PC-3 (cell line): ENCODE results near the gene C7. TPM values are rescaled to one million over a fixed set of nuclear protein-coding genes. Genes with fewer than 3 reads are reported as not detected.
A peak's percentile ranks its signal among the peaks of the same experiment; 100 is the strongest.

Experiments used
- ATAC-seq: fragments of 200-7000 bp; cut with Tn5 transposase; 2 replicates; pipeline ENCODE4 v1.9.1; 2020; ENCODE audit warnings: mild to moderate bottlenecking, moderate library complexity
- BruUV-seq: library from RNA; stranded (reverse); fragments of 400-500 nt; replicated peaks from 2 replicates; lab custom pipeline; 2021; lab: Mats Ljungman, UMichigan
- CTCF ChIA-PET: fragments of 300-600 bp; sonication (Branson Sonifier 250); formaldehyde crosslinking; loops from one replicate; lab custom pipeline; 2022; ENCODE audit warnings: antibody characterized with exemption; lab: Charles Lee
- POLR2A ChIA-PET: fragments of 300-600 bp; sonication (Branson Sonifier 250); formaldehyde crosslinking; loops from one replicate; lab custom pipeline; 2022; ENCODE audit warnings: antibody characterized with exemption; ENCODE audit not compliant: unreplicated experiment; lab: Charles Lee
- DNase-seq: peaks from one replicate; pipeline ENCODE4 v3.0.0-alpha.2; 2015
- H2AFZ ChIP-seq: fragments of 300-600 bp; sonication (generic); 2 replicates; pipeline ENCODE4 v1.6.0; 2016; ENCODE audit warnings: antibody characterized with exemption, low read length
- H3F3A ChIP-seq: fragments of 300-600 bp; sonication (generic); one replicate; pipeline ENCODE4 v1.6.0; 2017; ENCODE audit warnings: antibody characterized with exemption, low read length, control low read depth, mild to moderate bottlenecking; ENCODE audit not compliant: unreplicated experiment
- H3K27ac ChIP-seq: fragments of 300-600 bp; sonication (generic); 2 replicates; pipeline ENCODE4 v1.5.1; 2016; ENCODE audit warnings: mild to moderate bottlenecking, low read length
- H3K27me3 ChIP-seq: fragments of 300-600 bp; sonication (generic); 2 replicates; pipeline ENCODE4 v1.6.1; 2016; ENCODE audit warnings: low read length, mixed read lengths
- H3K36me3 ChIP-seq: fragments of 300-600 bp; sonication (generic); 2 replicates; pipeline ENCODE4 v1.6.1; 2016; ENCODE audit warnings: low read depth, mixed run types, low read length, mixed read lengths
- H3K4me1 ChIP-seq: fragments of 300-600 bp; sonication (generic); 2 replicates; pipeline ENCODE4 v1.5.1; 2016; ENCODE audit warnings: low read length; ENCODE audit not compliant: insufficient read depth
- H3K4me2 ChIP-seq: fragments of 300-600 bp; sonication (generic); 2 replicates; pipeline ENCODE4 v1.6.0; 2016; ENCODE audit warnings: low read length
- H3K4me3 ChIP-seq: fragments of 300-600 bp; sonication (generic); 2 replicates; pipeline ENCODE4 v1.5.1; 2016; ENCODE audit warnings: mild to moderate bottlenecking, low read length, mixed read lengths
- H3K79me2 ChIP-seq: fragments of 300-600 bp; sonication (generic); 2 replicates; pipeline ENCODE4 v1.6.1; 2017; ENCODE audit warnings: low read length, mixed read lengths
- H3K9ac ChIP-seq: fragments of 300-600 bp; sonication (generic); 2 replicates; pipeline ENCODE4 v1.6.0; 2016; ENCODE audit warnings: mild to moderate bottlenecking, low read length
- H3K9me2 ChIP-seq: fragments of 300-600 bp; sonication (generic); replicated peaks from 2 replicates; pipeline ENCODE4 v1.6.1; 2016; ENCODE audit warnings: mixed run types, low read length, mixed read lengths
- H3K9me3 ChIP-seq: fragments of 300-600 bp; sonication (generic); 2 replicates; pipeline ENCODE4 v1.6.1; 2016; ENCODE audit warnings: low read length, mixed read lengths
- H4K20me1 ChIP-seq: fragments of 300-600 bp; sonication (generic); 2 replicates; pipeline ENCODE4 v1.6.1; 2016; ENCODE audit warnings: low read length, mixed read lengths
- EZH2 ChIP-seq: fragments of 300-600 bp; sonication (generic); IDR thresholded peaks from one replicate; pipeline ENCODE4 v1.6.1; 2017; ENCODE audit warnings: antibody characterized with exemption, mild to moderate bottlenecking, low read length; ENCODE audit not compliant: unreplicated experiment
- EZH2phosphoT487 ChIP-seq: fragments of 300-600 bp; sonication (generic); IDR thresholded peaks from 2 replicates; pipeline ENCODE4 v1.6.1; 2018; ENCODE audit warnings: mild to moderate bottlenecking, antibody characterized with exemption, low read length, borderline replicate concordance
- intact Hi-C: fragments of 100-400 bp; cut with micrococcal nuclease; formaldehyde crosslinking; loops from 2 replicates; pipeline ENCODE4 v1.9.0; 2023
- total RNA-seq: library from RNA; depleted of rRNA; stranded (reverse); fragments of >200 nt; gene quantifications from 2 replicates; pipeline ENCODE4 v1.2.3, GENCODE V29; 2014
- TF ChIP-seq, protein P1 (sequence below): fragments of 300-600 bp; sonication (generic); conservative IDR thresholded peaks from 2 replicates; pipeline ENCODE4 v1.5.1; 2017; ENCODE audit warnings: antibody characterized with exemption, low read depth, mild to moderate bottlenecking, low read length

Gene C7
- total RNA-seq, 1 experiment from 2014 or later: not detected

DNA sequence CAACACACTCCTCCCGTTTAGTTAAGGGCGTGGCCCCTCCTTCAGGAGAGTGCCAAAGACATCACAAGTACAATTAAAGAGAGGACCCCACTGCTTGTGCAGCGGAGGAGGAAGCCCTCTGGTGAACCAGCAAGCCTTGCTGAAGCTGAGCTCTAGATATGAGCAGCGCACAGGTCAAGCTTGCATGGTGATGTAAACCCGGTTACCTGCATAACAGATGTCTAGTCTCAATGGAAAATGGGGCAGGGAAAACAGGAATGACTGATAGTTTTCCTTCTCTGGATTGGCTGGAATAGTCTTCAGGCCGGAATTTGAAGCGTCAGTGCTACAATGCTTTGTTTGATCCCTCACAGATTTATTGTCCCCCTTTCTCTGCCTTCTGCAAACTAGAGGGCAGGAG, 95.6 kb downstream of the C7 start:
- POLR2A ChIA-PET: no interaction called here
- H3K4me2 ChIP-seq: no peak overlapping the region
- no peaks in the 10 kb centered on the region for H3K9me2 ChIP-seq
- no peak overlapping the region for H3K9ac ChIP-seq
- peaks cover 16% of the 10 kb centered on the region for H3K4me1 ChIP-seq
- H3K36me3 ChIP-seq: no peaks in the 10 kb centered on the region
- DNase-seq: no peak
- intact Hi-C loops: no loop called here
- H3K4me3 ChIP-seq: no peak overlapping the region
- BruUV-seq: no TSS peak
- CTCF ChIA-PET: no interaction called here
- H3F3A ChIP-seq: peaks cover 4% of the 10 kb centered on the region
- no peaks in the 10 kb centered on the region for H3K27me3 ChIP-seq
- no peaks in the 10 kb centered on the region for H4K20me1 ChIP-seq
- no peaks in the 10 kb centered on the region for H3K9me3 ChIP-seq
- no peak overlapping the region for H3K27ac ChIP-seq
- no peaks in the 10 kb centered on the region for H3K79me2 ChIP-seq
- TF ChIP-seq EZH2: no peak
- TF ChIP-seq EZH2phosphoT487: no peak
- TF ChIP-seq, protein P1, sequence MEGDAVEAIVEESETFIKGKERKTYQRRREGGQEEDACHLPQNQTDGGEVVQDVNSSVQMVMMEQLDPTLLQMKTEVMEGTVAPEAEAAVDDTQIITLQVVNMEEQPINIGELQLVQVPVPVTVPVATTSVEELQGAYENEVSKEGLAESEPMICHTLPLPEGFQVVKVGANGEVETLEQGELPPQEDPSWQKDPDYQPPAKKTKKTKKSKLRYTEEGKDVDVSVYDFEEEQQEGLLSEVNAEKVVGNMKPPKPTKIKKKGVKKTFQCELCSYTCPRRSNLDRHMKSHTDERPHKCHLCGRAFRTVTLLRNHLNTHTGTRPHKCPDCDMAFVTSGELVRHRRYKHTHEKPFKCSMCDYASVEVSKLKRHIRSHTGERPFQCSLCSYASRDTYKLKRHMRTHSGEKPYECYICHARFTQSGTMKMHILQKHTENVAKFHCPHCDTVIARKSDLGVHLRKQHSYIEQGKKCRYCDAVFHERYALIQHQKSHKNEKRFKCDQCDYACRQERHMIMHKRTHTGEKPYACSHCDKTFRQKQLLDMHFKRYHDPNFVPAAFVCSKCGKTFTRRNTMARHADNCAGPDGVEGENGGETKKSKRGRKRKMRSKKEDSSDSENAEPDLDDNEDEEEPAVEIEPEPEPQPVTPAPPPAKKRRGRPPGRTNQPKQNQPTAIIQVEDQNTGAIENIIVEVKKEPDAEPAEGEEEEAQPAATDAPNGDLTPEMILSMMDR: no peak
- no peak for ATAC-seq
- H2AFZ ChIP-seq: no peak overlapping the region

DNA sequence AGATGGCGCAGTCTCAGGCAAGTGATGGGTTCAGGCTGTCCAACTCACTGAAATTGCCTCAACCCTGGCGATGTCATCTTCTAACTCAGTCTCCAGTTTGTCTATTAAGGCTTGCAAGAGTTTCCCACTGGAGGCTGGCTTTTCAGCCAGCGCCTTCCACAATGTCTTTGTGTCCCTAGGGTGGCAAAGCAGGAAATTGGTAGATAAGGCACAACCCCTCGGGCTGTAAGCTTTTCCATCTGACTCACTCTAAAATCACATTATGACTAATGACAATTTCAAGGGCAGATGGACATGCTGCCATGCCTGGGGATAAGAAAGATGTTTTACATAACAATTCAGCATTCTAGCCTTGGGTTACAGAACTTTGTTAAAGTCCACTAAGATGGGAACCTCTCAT, 99.9 kb downstream of the C7 start:
- intact Hi-C loops: loop anchor here (1.0 kb wide), 3 partner anchors 24 to 103 kb away; no protein-coding TSS in a partner anchor
- CTCF ChIA-PET: no interaction called here
- TF ChIP-seq, protein P1: no peak
- TF ChIP-seq EZH2phosphoT487 (no peak), EZH2 (no peak)
- Histone ChIP-seq H3K4me3 (no peak overlapping the region), H3K36me3 (no peaks in the 10 kb centered on the region), H3F3A (peaks cover 5% of the 10 kb centered on the region), H3K27me3 (no peaks in the 10 kb centered on the region), H3K4me1 (peaks cover 21% of the 10 kb centered on the region), H2AFZ (no peak overlapping the region), H3K9me2 (no peaks in the 10 kb centered on the region), H3K9me3 (no peaks in the 10 kb centered on the region), H3K79me2 (no peaks in the 10 kb centered on the region), H3K27ac (peak overlapping the region; percentile 56), H3K4me2 (peak overlapping the region; percentile 19; the same call in 1 of the 2 replicates), H4K20me1 (no peaks in the 10 kb centered on the region), H3K9ac (no peak overlapping the region)
- POLR2A ChIA-PET: no interaction called here
- peak; percentile 99 for DNase-seq
- BruUV-seq: no TSS peak
- ATAC-seq: peak; percentile 96

DNA sequence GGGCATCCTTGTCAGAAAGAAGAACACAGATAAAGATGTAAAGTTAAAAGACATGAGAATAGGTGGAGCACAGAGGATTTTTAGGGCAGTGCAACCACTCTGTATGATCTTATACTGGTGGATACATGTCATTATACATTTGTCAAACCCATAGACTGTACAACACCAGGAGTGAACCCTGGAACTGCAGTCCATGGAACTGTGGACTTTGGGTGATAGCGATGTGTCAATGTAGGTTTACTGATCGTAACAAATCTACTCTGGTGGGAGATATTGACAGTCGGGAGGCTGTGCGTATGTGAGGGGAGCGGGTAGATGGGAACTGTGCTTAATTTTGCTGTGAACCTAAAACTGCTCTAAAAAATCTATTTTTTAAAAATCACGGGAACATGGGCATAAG, 101.3 kb downstream of the C7 start:
- no peaks in the 10 kb centered on the region for H4K20me1 ChIP-seq
- peaks cover 21% of the 10 kb centered on the region for H3K4me1 ChIP-seq
- no peak overlapping the region for H2AFZ ChIP-seq
- no peak overlapping the region for H3K4me2 ChIP-seq
- H3K9me3 ChIP-seq: no peaks in the 10 kb centered on the region
- no peaks in the 10 kb centered on the region for H3K27me3 ChIP-seq
- intact Hi-C loops: no loop called here
- H3F3A ChIP-seq: peaks cover 5% of the 10 kb centered on the region
- H3K9ac ChIP-seq: no peak overlapping the region
- BruUV-seq: no TSS peak
- ATAC-seq (no peak), DNase-seq (no peak)
- H3K4me3 ChIP-seq: no peak overlapping the region
- H3K27ac ChIP-seq: no peak overlapping the region
- TF ChIP-seq EZH2phosphoT487: no peak
- H3K36me3 ChIP-seq: no peaks in the 10 kb centered on the region
- CTCF ChIA-PET: no interaction called here
- H3K9me2 ChIP-seq: no peaks in the 10 kb centered on the region; the same call in 1 of the 2 replicates
- no peaks in the 10 kb centered on the region for H3K79me2 ChIP-seq
- POLR2A ChIA-PET: no interaction called here
